Subcutaneous abdominal adipose tissue (tissue), 5 donors: ENCODE measurements around the gene MN1.

Experiments
- H3K27ac ChIP-seq: one replicate; pipeline ENCODE4 v1.7.0; 2013; ENCODE audit warnings: low read depth, mild to moderate bottlenecking, inconsistent platforms, low read length, moderate library complexity
- H3K27me3 ChIP-seq, 5 donors: one replicate each; pipeline ENCODE4 v1.7.0; 2013; ENCODE audit warnings: low read length in 5 of 5, inconsistent platforms in 1 of 5; ENCODE audit not compliant: control insufficient read depth in 5 of 5, insufficient read depth in 4 of 5
- H3K36me3 ChIP-seq, 5 donors: one replicate each; pipeline ENCODE4 v1.7.0; 2013; ENCODE audit warnings: low read length in 5 of 5; ENCODE audit not compliant: control insufficient read depth in 5 of 5, insufficient read depth in 5 of 5
- H3K4me1 ChIP-seq, 5 donors: one replicate each; pipeline ENCODE4 v1.7.0; 2013; ENCODE audit warnings: low read length in 5 of 5, mild to moderate bottlenecking in 3 of 5, moderate library complexity in 1 of 5; ENCODE audit not compliant: control insufficient read depth in 5 of 5, insufficient read depth in 5 of 5
- H3K4me3 ChIP-seq, 5 donors: one replicate each; pipeline ENCODE4 v1.7.0; 2013; ENCODE audit warnings: low read length in 5 of 5, low read depth in 1 of 5
- H3K9ac ChIP-seq, 5 donors: one replicate each; pipeline ENCODE4 v1.7.0; 2013; ENCODE audit warnings: low read length in 5 of 5, mild to moderate bottlenecking in 4 of 5, moderate library complexity in 3 of 5
- H3K9me3 ChIP-seq, 5 donors: one replicate each; pipeline ENCODE4 v1.7.0; 2013; ENCODE audit warnings: low read length in 5 of 5; ENCODE audit not compliant: control insufficient read depth in 5 of 5
- donor health status: healthy.
- donor health status: healthy.
- donor health status: healthy.
- donor health status: healthy.
- donor health status: healthy.

The MN1 gene

GRCh38 chr22:27775758-27776649, 25.6 kb downstream of the MN1 start:
- Histone ChIP-seq H3K4me1 (peaks cover 0 to 51% (median 35%) of the 10 kb centered on the region in 5 donors), H3K4me3 (no peak overlapping the region), H3K9me3 (peaks cover 0 to 6% (median 0%) of the 10 kb centered on the region in 5 donors), H3K27ac (peak overlapping the region; percentile 84), H3K27me3 (peaks cover 0 to 4% (median 0%) of the 10 kb centered on the region in 5 donors), H3K9ac (peak overlapping the region in 3 of 5 donors; percentile 8 to 68 (median 63)), H3K36me3 (no peaks in the 10 kb centered on the region)

GRCh38 chr22:27775087-27775698, 26.4 kb downstream of the MN1 start:
- H3K9ac ChIP-seq, result peak overlapping the region in 1 of 5 donors; percentile 68
- no peaks in the 10 kb centered on the region for H3K36me3 ChIP-seq
- no peak overlapping the region for H3K27ac ChIP-seq
- H3K9me3 ChIP-seq, result peaks cover 0 to under 1% (median 0%) of the 10 kb centered on the region in 5 donors
- peaks cover 0 to 4% (median 0%) of the 10 kb centered on the region in 5 donors for H3K27me3 ChIP-seq
- H3K4me3 ChIP-seq, result no peak overlapping the region
- peaks cover 0 to 50% (median 34%) of the 10 kb centered on the region in 5 donors for H3K4me1 ChIP-seq

- Histone ChIP-seq H3K4me3 (no peak overlapping the region), H3K36me3 (no peaks in the 10 kb centered on the region), H3K27ac (no peak overlapping the region), H3K27me3 (peaks cover 0 to 4% (median 0%) of the 10 kb centered on the region in 5 donors), H3K9ac (no peak overlapping the region), H3K9me3 (no peaks in the 10 kb centered on the region), H3K4me1 (peaks cover 0 to 43% (median 26%) of the 10 kb centered on the region in 5 donors)
These were observed 27.4 kb downstream of the MN1 start for GRCh38 chr22:27774200-27774599.

GRCh38 chr22:27772984-27773498, 28.5 kb downstream of the MN1 start:
- Histone ChIP-seq H3K4me3 (no peak overlapping the region), H3K9ac (no peak overlapping the region), H3K27ac (no peak overlapping the region), H3K9me3 (no peaks in the 10 kb centered on the region), H3K27me3 (peaks cover 0 to 4% (median 0%) of the 10 kb centered on the region in 5 donors), H3K4me1 (peaks cover 0 to 39% (median 26%) of the 10 kb centered on the region in 5 donors), H3K36me3 (no peaks in the 10 kb centered on the region)

GRCh38 chr22:27772081-27772983, 29.2 kb downstream of the MN1 start:
- Histone ChIP-seq H3K4me1 (peaks cover 0 to 34% (median 26%) of the 10 kb centered on the region in 5 donors), H3K27me3 (peaks cover 0 to 4% (median 0%) of the 10 kb centered on the region in 5 donors), H3K4me3 (no peak overlapping the region), H3K9me3 (no peaks in the 10 kb centered on the region), H3K9ac (no peak overlapping the region), H3K27ac (no peak overlapping the region), H3K36me3 (no peaks in the 10 kb centered on the region)

- Histone ChIP-seq H3K27me3 (peaks cover 0 to 4% (median 0%) of the 10 kb centered on the region in 5 donors), H3K9ac (no peak overlapping the region), H3K9me3 (no peaks in the 10 kb centered on the region), H3K36me3 (no peaks in the 10 kb centered on the region), H3K27ac (no peak overlapping the region), H3K4me1 (peaks cover 0 to 28% (median 21%) of the 10 kb centered on the region in 5 donors), H3K4me3 (no peak overlapping the region)
These were observed 29.9 kb downstream of the MN1 start for GRCh38 chr22:27771637-27772036.

- no peak overlapping the region for H3K27ac ChIP-seq
- peaks cover 0 to 9% (median 5%) of the 10 kb centered on the region in 5 donors for H3K36me3 ChIP-seq
- H3K27me3 ChIP-seq, result no peaks in the 10 kb centered on the region
- H3K9ac ChIP-seq, result no peak overlapping the region
- H3K4me1 ChIP-seq, result peaks cover 0 to 11% (median 6%) of the 10 kb centered on the region in 5 donors
- no peak overlapping the region for H3K4me3 ChIP-seq
- no peaks in the 10 kb centered on the region for H3K9me3 ChIP-seq
These were observed 32.5 kb downstream of the MN1 start for GRCh38 chr22:27769012-27769411.

GRCh38 chr22:27768027-27768653, 33.4 kb downstream of the MN1 start:
- H3K36me3 ChIP-seq, result peaks cover 0 to 12% (median 5%) of the 10 kb centered on the region in 5 donors
- no peak overlapping the region for H3K4me3 ChIP-seq
- H3K4me1 ChIP-seq, result peaks cover 0 to 11% (median 6%) of the 10 kb centered on the region in 5 donors
- H3K9ac ChIP-seq, result no peak overlapping the region
- no peak overlapping the region for H3K27ac ChIP-seq
- H3K27me3 ChIP-seq, result no peaks in the 10 kb centered on the region
- H3K9me3 ChIP-seq, result no peaks in the 10 kb centered on the region

- H3K36me3 ChIP-seq, result peaks cover 0 to 12% (median 5%) of the 10 kb centered on the region in 5 donors
- H3K9ac ChIP-seq, result no peak overlapping the region
- H3K27ac ChIP-seq, result no peak overlapping the region
These were observed 34.9 kb downstream of the MN1 start for GRCh38 chr22:27766679-27767078.

More at GRCh38 chr22:27766679-27767078, 34.9 kb downstream of the MN1 start:
- H3K27me3 ChIP-seq, result no peaks in the 10 kb centered on the region
- no peak overlapping the region for H3K4me3 ChIP-seq
- H3K4me1 ChIP-seq, result peaks cover 0 to 5% (median 0%) of the 10 kb centered on the region in 5 donors
- H3K9me3 ChIP-seq, result no peaks in the 10 kb centered on the region
